AG10803 (cell line): ENCODE data around the gene SHC3.
A peak's percentile ranks its signal among the peaks of the same experiment; 100 is the strongest.

Experiments
- DNase-seq: peaks from one replicate; pipeline ENCODE4 v3.0.0; 2010; ENCODE audit warnings: low read depth
- H3K4me3 ChIP-seq: 2 replicates; pipeline ENCODE4 v1.5.1; 2011; ENCODE audit warnings: mild to moderate bottlenecking, low read length, control low read depth
- TF ChIP-seq, protein P1 (sequence below): conservative IDR thresholded peaks from 2 replicates; pipeline ENCODE4 v1.5.1; 2011; ENCODE audit warnings: mild to moderate bottlenecking, low read length, control low read depth, inconsistent platforms

Gene SHC3

DNA sequence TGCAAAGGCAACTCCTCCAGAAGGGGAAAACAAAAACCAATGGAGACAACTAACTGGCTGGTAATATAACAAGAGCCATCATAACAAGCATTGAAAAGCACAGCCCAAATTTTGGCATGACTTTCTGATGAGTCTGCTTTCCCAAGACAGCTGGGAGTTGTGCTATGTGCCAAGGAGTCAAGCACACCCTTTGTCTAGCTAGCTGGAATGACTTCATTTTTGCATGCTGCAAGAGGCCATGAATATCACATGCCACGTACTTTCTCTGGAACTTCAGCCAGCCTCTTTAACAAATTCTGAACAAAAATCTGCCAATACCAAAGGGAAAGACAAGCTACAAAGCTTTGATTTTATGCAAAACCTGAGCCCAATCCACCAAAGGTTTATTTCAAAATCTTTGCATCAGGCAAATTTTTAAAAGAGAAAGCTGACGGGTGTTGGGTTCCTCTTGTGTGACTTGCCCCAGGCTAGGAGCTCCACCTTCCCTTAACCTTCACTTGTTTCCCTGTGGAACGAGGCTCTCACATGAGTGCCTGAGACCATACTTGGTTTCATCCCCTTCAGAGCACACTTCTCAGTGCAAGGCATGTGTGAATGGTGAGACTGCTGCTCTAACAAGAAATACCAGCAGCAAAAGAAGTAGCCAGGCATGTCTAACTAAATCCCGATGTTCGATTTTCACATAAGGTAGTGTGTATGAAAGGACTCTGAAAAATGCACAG, 140.1 kb downstream of the SHC3 start:
- peak overlapping the region; percentile 29 for H3K4me3 ChIP-seq
- TF ChIP-seq, protein P1, sequence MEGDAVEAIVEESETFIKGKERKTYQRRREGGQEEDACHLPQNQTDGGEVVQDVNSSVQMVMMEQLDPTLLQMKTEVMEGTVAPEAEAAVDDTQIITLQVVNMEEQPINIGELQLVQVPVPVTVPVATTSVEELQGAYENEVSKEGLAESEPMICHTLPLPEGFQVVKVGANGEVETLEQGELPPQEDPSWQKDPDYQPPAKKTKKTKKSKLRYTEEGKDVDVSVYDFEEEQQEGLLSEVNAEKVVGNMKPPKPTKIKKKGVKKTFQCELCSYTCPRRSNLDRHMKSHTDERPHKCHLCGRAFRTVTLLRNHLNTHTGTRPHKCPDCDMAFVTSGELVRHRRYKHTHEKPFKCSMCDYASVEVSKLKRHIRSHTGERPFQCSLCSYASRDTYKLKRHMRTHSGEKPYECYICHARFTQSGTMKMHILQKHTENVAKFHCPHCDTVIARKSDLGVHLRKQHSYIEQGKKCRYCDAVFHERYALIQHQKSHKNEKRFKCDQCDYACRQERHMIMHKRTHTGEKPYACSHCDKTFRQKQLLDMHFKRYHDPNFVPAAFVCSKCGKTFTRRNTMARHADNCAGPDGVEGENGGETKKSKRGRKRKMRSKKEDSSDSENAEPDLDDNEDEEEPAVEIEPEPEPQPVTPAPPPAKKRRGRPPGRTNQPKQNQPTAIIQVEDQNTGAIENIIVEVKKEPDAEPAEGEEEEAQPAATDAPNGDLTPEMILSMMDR: no peak
- DNase-seq: peak; percentile 98

DNA sequence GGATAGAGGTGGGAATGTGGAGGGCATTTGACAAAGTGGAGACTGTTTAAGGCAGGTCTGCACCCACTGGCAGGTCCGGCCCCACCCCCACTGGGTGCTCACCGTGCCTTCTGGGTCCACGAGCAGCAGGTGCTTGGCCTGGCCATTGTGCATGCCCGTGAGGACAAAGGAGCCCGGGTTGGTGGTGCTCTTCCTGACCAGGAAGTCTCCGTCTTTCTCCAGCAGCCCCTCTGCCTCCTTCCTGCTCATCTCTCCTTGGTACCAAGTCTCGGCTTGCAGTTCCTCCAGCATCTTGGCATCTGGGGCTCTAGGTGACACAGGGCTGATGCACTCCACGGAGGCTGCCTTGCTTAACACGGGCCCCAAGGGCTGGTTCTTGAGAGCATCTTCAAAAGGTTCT, 140.7 kb downstream of the SHC3 start:
- TF ChIP-seq, protein P1: no peak
- H3K4me3 ChIP-seq: no peak overlapping the region
- DNase-seq: no peak

DNA sequence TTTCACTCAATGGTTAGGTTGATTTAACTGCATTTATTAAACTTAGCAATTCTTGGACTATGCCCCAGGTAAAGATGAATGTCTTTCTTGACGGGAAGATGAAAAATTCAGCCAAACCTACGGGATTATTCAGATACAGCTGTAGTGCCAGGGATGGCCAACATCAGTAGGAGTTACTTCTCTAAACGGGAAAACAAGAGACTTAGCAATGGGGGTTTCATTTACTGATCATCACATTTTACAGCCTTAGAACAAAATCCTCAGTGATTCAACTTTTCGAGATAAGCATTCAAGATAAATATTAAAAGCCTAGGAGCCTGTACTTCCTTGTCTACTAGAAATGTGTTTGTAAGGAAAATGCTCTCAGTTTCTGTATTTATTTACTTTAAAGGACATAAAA, 141.3 kb downstream of the SHC3 start:
- DNase-seq: no peak
- TF ChIP-seq, protein P1: no peak

DNA sequence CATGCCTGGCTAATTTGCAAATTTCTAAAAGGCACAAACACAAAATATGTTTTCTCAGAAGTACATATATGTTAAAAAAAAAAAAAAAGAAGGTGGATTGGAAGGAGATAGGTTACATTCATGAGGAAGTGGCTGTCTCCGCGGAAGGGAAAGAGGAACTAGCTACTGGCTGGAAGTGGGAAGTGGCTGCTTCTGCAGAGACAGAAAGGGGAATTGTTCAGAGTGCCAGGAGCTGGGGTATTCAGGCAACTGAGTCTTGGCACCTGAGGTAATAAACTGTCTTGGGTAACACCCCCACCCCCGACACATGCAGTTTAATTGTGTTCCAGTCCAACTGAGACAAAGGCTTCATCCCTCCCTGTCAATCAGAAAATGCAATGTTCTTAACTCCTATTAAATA, 141.7 kb downstream of the SHC3 start:
- TF ChIP-seq, protein P1: no peak
- no peak for DNase-seq
- no peak overlapping the region for H3K4me3 ChIP-seq

More for the DNA sequence above, 141.3 kb downstream of the SHC3 start:
- H3K4me3 ChIP-seq: no peak overlapping the region

DNA sequence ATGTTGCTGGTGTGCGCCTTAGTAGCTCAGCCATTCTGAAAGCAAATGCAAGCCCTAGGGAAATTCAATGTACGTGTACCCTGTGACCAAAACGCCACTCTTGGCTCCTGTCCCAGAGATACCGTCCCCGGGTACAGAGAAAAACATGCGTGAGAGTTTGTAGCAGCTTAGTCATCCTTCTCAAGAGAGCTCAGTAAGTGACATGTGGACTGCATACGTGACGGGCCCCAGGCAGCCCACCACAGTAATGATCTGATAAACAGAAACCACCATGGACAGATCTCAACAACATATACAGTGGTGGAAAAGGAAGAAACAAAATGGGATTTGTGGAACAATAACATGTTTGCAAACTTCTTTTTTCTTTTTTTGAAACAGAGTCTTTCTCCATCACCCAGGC, 142.2 kb downstream of the SHC3 start:
- H3K4me3 ChIP-seq: no peak overlapping the region
- TF ChIP-seq, protein P1: no peak
- DNase-seq: peak; percentile 25

DNA sequence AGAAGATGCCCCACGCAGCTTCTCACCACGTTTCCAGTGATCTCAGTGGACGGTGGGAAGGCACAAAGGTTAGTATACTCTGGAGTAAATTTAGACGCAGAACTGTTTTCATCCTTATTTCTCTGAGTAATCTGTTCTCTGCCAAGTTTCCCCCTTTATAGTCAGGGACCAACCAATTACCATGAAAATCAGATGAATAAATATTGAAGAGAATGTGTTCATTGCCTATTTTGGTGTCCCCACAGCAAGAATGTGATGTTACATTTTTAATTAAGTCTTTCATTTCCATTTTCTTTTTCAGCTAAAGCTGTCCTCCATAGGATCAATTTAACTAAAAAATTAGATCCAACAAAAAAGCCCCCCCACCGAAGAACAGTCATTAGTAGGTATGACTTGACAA, 146.0 kb downstream of the SHC3 start:
- no peak for DNase-seq
- TF ChIP-seq, protein P1: no peak
- no peak overlapping the region for H3K4me3 ChIP-seq

DNA sequence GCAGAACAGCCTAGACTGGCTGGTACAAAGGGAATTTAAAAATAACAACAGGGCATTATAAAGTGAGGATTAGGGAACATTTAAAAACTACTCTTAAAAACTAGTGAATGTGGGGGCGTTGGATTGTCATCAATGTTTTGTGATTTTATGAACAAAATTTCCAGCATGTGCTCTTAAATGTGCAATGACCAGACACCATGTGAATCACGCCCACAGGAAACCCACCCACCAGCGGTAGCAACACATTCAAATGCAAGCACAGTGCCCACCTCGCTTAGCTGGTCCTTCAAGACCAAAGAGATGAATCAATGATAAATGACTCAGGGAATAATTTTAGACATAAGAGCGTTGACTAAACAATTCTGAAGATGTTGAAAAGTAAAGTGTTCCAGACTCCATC, 146.4 kb downstream of the SHC3 start:
- no peak overlapping the region for H3K4me3 ChIP-seq
- TF ChIP-seq, protein P1: no peak
- DNase-seq: no peak
